HCT116 (cell line): ENCODE measurements around the gene PHF14. TPM values are rescaled to one million over a fixed set of nuclear protein-coding genes. Genes with fewer than 3 reads are reported as not detected.

ENCODE experiments used
- ATAC-seq: fragments of 200-7000 bp; cut with Tn5 transposase; 2 replicates; pipeline ENCODE4 v1.9.1; 2020; ENCODE audit warnings: mild to moderate bottlenecking, moderate library complexity
- BruUV-seq: library from RNA; stranded (reverse); fragments of 400-500 nt; replicated peaks from 2 replicates; lab custom pipeline; 2021; lab: Mats Ljungman, UMichigan
- CTCF ChIA-PET: fragments of 300-600 bp; sonication (Branson Sonifier 250); formaldehyde crosslinking; loops from one replicate; lab custom pipeline; 2021; ENCODE audit warnings: antibody characterized with exemption; lab: Charles Lee
- POLR2A ChIA-PET: fragments of 300-600, 350-600 bp; sonication (Branson Sonifier 250); formaldehyde crosslinking; loops from one replicate; lab custom pipeline; 2021; ENCODE audit warnings: antibody characterized with exemption; lab: Charles Lee
- RAD21 ChIA-PET, 2 experiments: fragments of 300-600 bp; sonication (Branson Sonifier 250); formaldehyde crosslinking; loops; one replicate each; lab custom pipeline; 2023; ENCODE audit warnings: low total read pairs in 2 of 2; ENCODE audit not compliant: uncharacterized antibody in 2 of 2, unreplicated experiment in 2 of 2, low non-redundant PET in 1 of 2; lab: Charles Lee
- DNase-seq: peaks from one replicate; pipeline ENCODE4 v3.0.0-alpha.2; 2010; ENCODE audit warnings: low read depth, low spot score
- H2AFZ ChIP-seq: fragments of 200-600 bp; shearing (Covaris generic), sonication (generic); 2 replicates; pipeline ENCODE4 v1.6.1; 2017; ENCODE audit warnings: low read depth, mixed run types, mixed read lengths, antibody characterized with exemption, low read length; ENCODE audit not compliant: poor library complexity, severe bottlenecking
- H3K27ac ChIP-seq: 2 replicates; pipeline ENCODE4 v1.5.1; 2012; ENCODE audit warnings: low read depth, low read length
- H3K27me3 ChIP-seq: fragments of 200-600 bp; sonication (generic); 2 replicates; pipeline ENCODE4 v1.6.1; 2016; ENCODE audit warnings: mixed run types, low read length, mixed read lengths; ENCODE audit not compliant: insufficient read depth
- H3K36me3 ChIP-seq, 2 experiments: fragments of 200-500 bp in 1 of 2; fragments of 200-600 bp in 1 of 2; sonication (Bioruptor generic) in 1 of 2; sonication (generic) in 1 of 2; 2 replicates each; pipeline versions ENCODE4 v1.5.1 to v1.6.1; 2014 to 2016; ENCODE audit warnings: low read length in 2 of 2, inconsistent platforms in 1 of 2, mixed read lengths in 1 of 2, mixed run types in 1 of 2; ENCODE audit not compliant: insufficient read depth in 2 of 2, control insufficient read depth in 1 of 2
- H3K4me1 ChIP-seq, 2 experiments: fragments of 200-600 bp in 1 of 2; sonication (generic) in 1 of 2; 2 replicates each; pipeline versions ENCODE4 v1.5.1 to v1.6.1; 2012 to 2017; ENCODE audit warnings: low read length in 2 of 2, inconsistent platforms in 1 of 2, mild to moderate bottlenecking in 1 of 2, mixed read lengths in 1 of 2, mixed run types in 1 of 2, moderate library complexity in 1 of 2; ENCODE audit not compliant: insufficient read depth in 2 of 2, control insufficient read depth in 1 of 2
- H3K4me2 ChIP-seq: fragments of 200-600 bp; sonication (generic); 2 replicates; pipeline ENCODE4 v1.6.1; 2017; ENCODE audit warnings: mixed run types, low read length, mixed read lengths
- H3K4me3 ChIP-seq, 2 experiments: fragments of 200-600 bp in 1 of 2; sonication (generic) in 1 of 2; replicated peaks in 1 of 2; 2 replicates each; pipeline ENCODE4 v1.5.1; 2011 to 2016; ENCODE audit warnings: low read length in 2 of 2, control low read depth in 1 of 2, low read depth in 1 of 2, mild to moderate bottlenecking in 1 of 2, mixed read lengths in 1 of 2, mixed run types in 1 of 2
- H3K79me2 ChIP-seq: fragments of 200-600 bp; sonication (generic); 2 replicates; pipeline ENCODE4 v1.6.1; 2017; ENCODE audit warnings: mild to moderate bottlenecking, mixed run types, low read length, moderate library complexity, mixed read lengths; ENCODE audit not compliant: insufficient read depth
- H3K9ac ChIP-seq: fragments of 200-600 bp; sonication (generic); 2 replicates; pipeline ENCODE4 v1.6.1; 2016; ENCODE audit warnings: low read length, mixed read lengths
- H3K9me2 ChIP-seq: fragments of 200-600 bp; sonication (generic), shearing (Covaris generic); 2 replicates; pipeline ENCODE4 v1.6.1; 2017; ENCODE audit warnings: mixed run types, mild to moderate bottlenecking, moderate library complexity; ENCODE audit not compliant: insufficient read depth
- H3K9me3 ChIP-seq, 2 experiments: fragments of 200-500 bp in 1 of 2; fragments of 200-600 bp in 1 of 2; sonication (Bioruptor generic) in 1 of 2; sonication (generic) in 1 of 2; 2 replicates each; pipeline ENCODE4 v1.6.1; 2014 to 2017; ENCODE audit warnings: low read length in 2 of 2, mixed read lengths in 2 of 2, inconsistent platforms in 1 of 2, low read depth in 1 of 2, mild to moderate bottlenecking in 1 of 2, mixed run types in 1 of 2, moderate library complexity in 1 of 2; ENCODE audit not compliant: control insufficient read depth in 1 of 2, insufficient read depth in 1 of 2
- H4K20me1 ChIP-seq: fragments of 200-600 bp; sonication (generic), shearing (Covaris generic); 2 replicates; pipeline ENCODE4 v1.6.1; 2017; ENCODE audit warnings: mixed run types, mild to moderate bottlenecking, moderate library complexity; ENCODE audit not compliant: insufficient read depth
- CEBPB ChIP-seq: IDR thresholded peaks from 2 replicates; pipeline ENCODE4 v1.6.1; 2012; ENCODE audit warnings: low read depth
- CTCF ChIP-seq, 3 experiments: fragments of 200-600 bp in 1 of 3; sonication (generic) in 1 of 3; IDR thresholded peaks in 2 of 3; conservative IDR thresholded peaks in 1 of 3; 2 replicates each; pipeline ENCODE4 v1.5.1; 2012 to 2017; ENCODE audit warnings: low read depth in 2 of 3, low read length in 2 of 3, antibody characterized with exemption in 1 of 3, borderline replicate concordance in 1 of 3, control low read depth in 1 of 3, mild to moderate bottlenecking in 1 of 3, mixed read lengths in 1 of 3, mixed run types in 1 of 3, moderate library complexity in 1 of 3; ENCODE audit not compliant: insufficient read depth in 1 of 3
- ELF1 ChIP-seq: IDR thresholded peaks from 2 replicates; pipeline ENCODE4 v1.6.1; 2012; ENCODE audit warnings: low read depth, borderline replicate concordance
- EZH2 ChIP-seq: fragments of 200-600 bp; sonication (generic); IDR thresholded peaks from 2 replicates; pipeline ENCODE4 v1.6.1; 2017; ENCODE audit warnings: antibody characterized with exemption, mixed run types
- EZH2phosphoT487 ChIP-seq: fragments of 200-600 bp; IDR thresholded peaks from 2 replicates; pipeline ENCODE4 v1.6.1; 2018; ENCODE audit warnings: antibody characterized with exemption, borderline replicate concordance
- FOSL1 ChIP-seq: IDR thresholded peaks from 2 replicates; pipeline ENCODE4 v1.6.1; 2012; ENCODE audit warnings: low read depth
- JUND ChIP-seq: IDR thresholded peaks from 2 replicates; pipeline ENCODE4 v1.6.1; 2012
- MAX ChIP-seq: IDR thresholded peaks from 2 replicates; pipeline ENCODE4 v1.6.1; 2012
- REST ChIP-seq: IDR thresholded peaks from 2 replicates; pipeline ENCODE4 v1.6.1; 2012; ENCODE audit warnings: low read depth
- SP1 ChIP-seq: IDR thresholded peaks from 2 replicates; pipeline ENCODE4 v1.6.1; 2012; ENCODE audit warnings: low read depth
- SRF ChIP-seq: IDR thresholded peaks from 2 replicates; pipeline ENCODE4 v1.6.1; 2012; ENCODE audit warnings: low read depth
- ZBTB33 ChIP-seq: IDR thresholded peaks from 2 replicates; pipeline ENCODE4 v1.6.1; 2011; ENCODE audit warnings: mild to moderate bottlenecking, low read length, moderate library complexity; ENCODE audit not compliant: insufficient replicate concordance; ENCODE audit errors: extremely low read depth
- ZFX ChIP-seq: fragments of 450-650 bp; IDR thresholded peaks from 2 replicates; pipeline ENCODE4 v1.6.1; 2017
- ZNF274 ChIP-seq: fragments of 200-500 bp; sonication (Bioruptor generic); IDR thresholded peaks from 2 replicates; pipeline ENCODE4 v1.6.1; 2014; ENCODE audit warnings: mild to moderate bottlenecking, low read depth, low read length, inconsistent platforms
- intact Hi-C: fragments of 100-400 bp; cut with micrococcal nuclease; formaldehyde crosslinking; loops from 2 replicates; pipeline ENCODE4 v1.10.0; 2022
- total RNA-seq: library from RNA; stranded (reverse); gene quantifications from one replicate; pipeline ENCODE4 v1.2.1, GENCODE V29; 2021; ENCODE audit not compliant: unreplicated experiment

PHF14 gene
- total RNA-seq, 1 experiment from 2014 or later: 13.8 TPM

GRCh38 chr7:11181590-11181989 is 207.9 kb downstream of the PHF14 start:
- Histone ChIP-seq H3K4me1 (no peaks in the 10 kb centered on the region), H2AFZ (no peak overlapping the region)
- no peak for DNase-seq

More at GRCh38 chr7:11181590-11181989, 207.9 kb downstream of the PHF14 start:
- Histone ChIP-seq H3K27ac (no peak overlapping the region), H3K27me3 (no peaks in the 10 kb centered on the region)
- no TSS peak for BruUV-seq
- TF ChIP-seq REST (no peak), CTCF (IDR thresholded peaks at IDR 0.05 in 2 of 3, conservative IDR thresholded peaks at IDR 0.05 in 1 of 3; ENCODE audit: borderline replicate concordance in 1 of 3, insufficient read depth in 1 of 3, low read depth in 2 of 3, low read length in 2 of 3) (no peak), EZH2 (no peak), EZH2phosphoT487 (no peak), SP1 (no peak), ZNF274 (no peak), ELF1 (no peak), ZFX (no peak), SRF (no peak), FOSL1 (no peak), JUND (no peak), MAX (no peak), CEBPB (no peak), ZBTB33 (no peak)
- TF ChIP-seq, all 23 proteins: peak for 0
- Histone ChIP-seq H3K79me2 (no peaks in the 10 kb centered on the region), H3K4me3 (no peak overlapping the region), H3K36me3 (no peaks in the 10 kb centered on the region), H3K9me2 (no peaks in the 10 kb centered on the region), H3K9me3 (no peaks in the 10 kb centered on the region), H3K9ac (no peak overlapping the region), H3K4me2 (no peak overlapping the region), H4K20me1 (no peaks in the 10 kb centered on the region)
- ChIA-PET RAD21 (no interaction called here), POLR2A (no interaction called here), CTCF (interaction anchor here (1.0 kb wide), 1 partner anchor 30 kb away, joined by 3 read pairs; no protein-coding TSS in a partner anchor)
- no peak for ATAC-seq
- intact Hi-C loops: no loop called here
